Hematopoietic multipotent progenitor cell treated with erythropoietin and hydrocortisone succinate and interleukin-3 and kit ligand, for 8 days (in vitro differentiated cells): ENCODE measurements around the gene BPIFB1.

Experiments used
- DNase-seq: peaks from one replicate; pipeline ENCODE4 v3.0.0-alpha.2; 2015

Gene BPIFB1

GRCh38 chr20:33332905-33333456 lies 50.0 kb downstream of the BPIFB1 start:
- DNase-seq, result no peak

- no peak for DNase-seq
These were observed 50.6 kb downstream of the BPIFB1 start for GRCh38 chr20:33333616-33334015.

- no peak for DNase-seq
These were observed 51.1 kb downstream of the BPIFB1 start for GRCh38 chr20:33334111-33334510.

DNA sequence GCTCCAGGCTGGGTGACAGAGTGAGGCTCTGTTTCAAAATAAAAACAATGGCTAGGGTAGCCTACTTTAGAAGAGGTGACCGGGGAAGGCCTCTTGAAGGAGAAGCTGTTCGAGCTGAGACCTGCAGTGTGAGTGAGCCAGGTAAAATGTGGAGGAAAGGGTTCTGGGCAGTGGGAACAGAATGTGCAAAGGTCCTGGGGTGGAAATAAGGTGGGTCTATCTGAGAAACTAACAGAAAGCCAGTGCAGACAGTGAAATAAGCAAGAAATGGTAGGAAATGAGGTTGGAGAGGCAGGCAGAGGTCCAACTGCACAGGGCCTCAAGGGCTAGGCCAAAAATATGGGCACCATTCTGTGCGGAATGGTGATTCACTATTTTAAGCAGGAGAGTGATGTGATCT lies 53.4 kb downstream of the BPIFB1 start:
- no peak for DNase-seq

DNA sequence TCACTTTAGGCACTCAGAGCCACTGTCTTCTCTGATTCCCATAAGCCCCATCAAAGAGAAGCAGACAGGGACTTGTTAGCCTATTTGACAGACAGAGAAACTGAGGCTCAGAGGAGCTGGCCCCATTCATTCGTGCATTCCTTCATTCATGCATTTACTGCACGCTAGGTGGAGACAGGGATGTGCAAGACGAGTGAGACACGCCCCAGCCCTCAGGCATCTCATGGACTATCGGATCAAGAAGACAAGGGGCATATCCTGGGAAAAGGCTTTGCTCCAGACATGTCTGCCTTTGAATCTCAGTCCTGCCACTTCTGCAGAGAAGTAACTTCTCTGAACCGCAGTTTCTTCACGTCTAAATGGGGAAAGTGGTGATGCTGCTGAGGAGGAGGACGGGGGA lies 54.1 kb downstream of the BPIFB1 start:
- DNase-seq, result no peak

DNA sequence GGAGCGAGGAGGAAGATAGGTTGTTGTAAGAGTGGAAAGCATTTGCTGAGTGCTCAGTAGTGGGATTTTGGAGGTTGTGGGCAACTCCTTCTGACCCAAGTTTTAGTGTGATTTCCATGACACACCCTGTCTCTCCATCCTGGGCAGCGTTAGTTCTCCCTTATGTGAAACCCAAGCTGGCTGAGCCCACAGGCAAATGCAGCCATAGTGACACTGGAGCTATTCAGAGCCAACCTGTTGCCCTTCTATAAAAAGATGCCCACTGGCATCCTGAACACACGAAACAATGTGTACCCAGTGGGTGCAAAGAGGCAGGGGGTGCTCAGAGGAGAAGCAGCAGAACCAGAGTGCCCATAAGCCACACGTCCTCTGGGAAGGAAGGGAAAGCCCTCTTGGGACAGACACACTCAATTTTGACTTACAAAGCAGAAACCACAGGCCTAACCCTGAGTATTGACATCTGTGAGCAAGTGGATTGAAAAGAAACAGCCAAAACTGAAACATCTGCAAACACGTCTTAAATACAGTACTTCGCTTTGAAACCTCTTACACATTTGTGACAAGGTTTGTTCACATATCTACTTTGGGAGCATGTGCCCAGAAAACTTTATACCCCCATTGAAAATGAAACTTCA lies 54.6 kb downstream of the BPIFB1 start:
- no peak for DNase-seq

DNA sequence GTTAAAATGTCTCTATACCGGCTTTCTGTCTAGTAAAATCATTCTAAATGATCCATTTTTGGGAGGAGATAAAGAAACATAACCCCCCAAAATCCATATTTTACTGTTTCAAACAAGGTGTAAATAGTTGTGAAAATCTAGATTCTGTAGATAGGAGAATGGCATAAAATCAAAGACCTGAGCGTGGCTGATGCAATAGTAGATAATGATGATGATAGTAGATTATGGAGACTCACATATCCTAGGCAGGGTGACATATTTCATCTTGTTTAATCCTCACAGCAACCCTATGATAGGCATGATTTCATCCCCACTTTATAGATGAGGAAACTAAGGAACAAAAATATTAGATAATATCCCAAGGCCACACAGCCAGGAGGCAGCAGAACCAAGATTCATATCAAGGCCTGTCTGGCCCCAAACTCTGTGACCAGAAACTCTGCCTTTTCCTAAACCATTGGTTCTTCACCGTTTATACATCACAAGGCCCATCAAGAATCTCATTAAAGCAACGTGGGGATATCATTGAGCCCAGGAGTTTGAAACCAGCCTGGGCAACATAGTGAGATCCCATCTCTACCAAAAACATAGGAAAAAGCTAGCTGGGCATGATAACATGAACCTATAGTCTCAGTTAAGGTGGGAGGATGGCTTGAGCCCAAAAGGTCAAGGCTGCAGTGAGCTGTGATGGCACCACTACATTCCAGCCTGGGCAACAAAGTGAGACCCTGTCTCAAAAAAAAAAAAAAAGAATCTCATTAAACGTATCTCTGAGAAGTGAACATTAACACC lies 55.6 kb downstream of the BPIFB1 start:
- DNase-seq, result no peak

DNA sequence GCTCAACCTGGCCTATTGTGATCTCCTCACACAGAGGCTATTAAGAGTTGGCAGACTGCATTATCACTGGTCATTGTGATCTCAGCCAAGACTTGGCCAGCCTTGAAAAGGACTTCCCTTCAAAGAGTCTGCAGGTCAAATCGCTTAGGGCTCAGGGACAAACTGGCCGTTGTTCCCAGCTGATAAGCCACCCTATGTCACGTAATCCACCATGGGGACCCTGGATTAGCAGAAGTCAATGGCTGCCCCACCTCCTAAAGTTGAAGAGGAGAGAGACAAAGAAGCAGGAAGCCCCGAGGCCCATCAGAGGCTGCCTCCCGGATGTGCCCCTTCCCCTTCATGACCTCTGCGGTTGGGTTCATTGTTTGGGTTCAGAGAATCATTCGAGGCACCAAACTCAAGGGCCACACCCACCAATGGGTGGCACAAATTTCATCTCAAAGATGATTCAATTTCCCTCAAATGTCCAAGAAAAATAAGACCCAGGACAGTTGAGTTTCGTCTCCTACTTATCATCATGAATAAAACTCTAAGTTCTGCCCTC lies 56.6 kb downstream of the BPIFB1 start:
- no peak for DNase-seq

DNA sequence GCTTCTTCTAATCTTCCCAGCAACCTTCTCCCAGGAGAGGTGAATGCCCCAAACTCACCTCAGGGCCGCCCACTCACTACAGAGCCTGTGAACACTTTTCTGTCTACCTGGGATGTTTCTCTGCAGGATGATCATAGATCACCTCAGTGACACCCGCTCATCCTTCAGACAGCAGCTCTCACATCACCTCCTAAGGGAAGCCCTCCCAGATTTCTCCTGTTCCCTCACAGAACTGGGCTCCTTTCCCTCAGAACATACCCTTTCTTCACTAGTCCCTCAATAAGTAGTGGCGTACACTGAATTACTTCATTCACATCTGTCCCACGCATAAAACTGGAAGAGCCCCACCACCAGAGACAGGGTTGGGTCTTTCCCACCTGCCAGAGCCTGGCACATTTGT lies 60.5 kb downstream of the BPIFB1 start:
- no peak for DNase-seq

- no peak for DNase-seq
These were observed 62.3 kb downstream of the BPIFB1 start for GRCh38 chr20:33345342-33345741.

- no peak for DNase-seq
These were observed 65.3 kb downstream of the BPIFB1 start for GRCh38 chr20:33348136-33348937.

DNA sequence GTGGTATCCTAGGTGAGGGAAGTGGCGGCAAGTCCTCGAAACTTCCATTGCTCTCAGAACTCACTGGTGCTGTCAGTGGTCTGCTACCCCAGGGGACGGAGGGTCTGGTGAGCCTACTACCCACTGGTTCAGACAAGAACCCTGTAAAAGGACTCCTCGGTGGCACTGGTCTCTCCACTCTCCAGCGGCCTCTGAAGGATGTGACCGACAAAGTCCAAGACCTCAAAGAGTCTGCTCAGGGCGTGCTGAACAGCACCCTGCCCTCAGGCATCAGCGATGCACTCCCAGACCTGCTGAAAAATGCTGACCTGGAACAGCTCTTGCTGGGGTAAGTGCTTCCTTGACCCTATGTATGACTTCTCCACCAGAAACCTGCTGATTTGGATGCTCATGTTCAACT lies 66.5 kb downstream of the BPIFB1 start:
- no peak for DNase-seq

GRCh38 chr20:33351696-33352095 lies 68.7 kb downstream of the BPIFB1 start:
- no peak for DNase-seq

- DNase-seq, result no peak
These were observed 69.4 kb downstream of the BPIFB1 start for GRCh38 chr20:33352258-33353012.

DNA sequence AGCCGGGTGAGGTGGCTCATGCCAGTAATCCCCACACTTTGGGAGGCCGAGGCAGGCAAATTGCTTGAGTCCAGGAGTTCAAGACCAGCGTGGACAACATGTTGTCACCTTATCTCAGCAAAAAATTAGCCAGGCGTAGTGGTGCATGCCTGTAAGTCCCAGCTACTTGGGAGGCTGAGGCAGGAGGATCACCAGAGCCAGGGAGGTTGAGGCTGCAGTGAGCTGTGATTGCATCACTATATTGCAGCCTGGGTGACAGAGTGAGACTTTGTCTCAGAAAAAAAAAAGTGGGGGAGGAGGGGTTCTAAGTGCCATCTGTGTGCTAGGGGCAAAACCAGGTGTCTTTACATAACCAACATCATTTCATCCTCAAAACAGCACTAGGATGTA lies 70.0 kb downstream of the BPIFB1 start:
- no peak for DNase-seq
